Measurements from ENCODE around the gene RPAP3.
"Not testable (repeated sequence)": the region's sequence is repeated elsewhere in the genome, so short reads cannot be mapped to it uniquely, and the experiment has no call there.

DNA sequence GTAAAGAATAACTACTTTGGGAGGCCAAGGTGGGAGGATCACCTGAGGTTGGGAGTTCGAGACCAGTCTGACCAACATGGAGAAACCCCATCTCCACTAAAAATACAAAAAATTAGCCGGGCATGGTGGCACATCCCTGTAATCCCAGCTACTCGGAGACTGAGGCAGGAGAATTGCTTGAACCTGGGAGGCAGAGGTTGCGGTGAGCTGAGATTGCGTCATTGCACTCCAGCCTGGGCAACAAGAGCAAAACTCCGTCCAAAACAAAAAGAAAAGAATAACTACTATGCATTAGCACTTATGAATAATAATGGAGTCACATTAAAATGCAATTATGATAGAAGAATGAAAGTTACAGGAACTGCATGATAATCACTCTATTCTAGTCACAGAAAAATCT lies 37.9 kb downstream of the RPAP3 start:
- TF ChIP-seq, protein P1, sequence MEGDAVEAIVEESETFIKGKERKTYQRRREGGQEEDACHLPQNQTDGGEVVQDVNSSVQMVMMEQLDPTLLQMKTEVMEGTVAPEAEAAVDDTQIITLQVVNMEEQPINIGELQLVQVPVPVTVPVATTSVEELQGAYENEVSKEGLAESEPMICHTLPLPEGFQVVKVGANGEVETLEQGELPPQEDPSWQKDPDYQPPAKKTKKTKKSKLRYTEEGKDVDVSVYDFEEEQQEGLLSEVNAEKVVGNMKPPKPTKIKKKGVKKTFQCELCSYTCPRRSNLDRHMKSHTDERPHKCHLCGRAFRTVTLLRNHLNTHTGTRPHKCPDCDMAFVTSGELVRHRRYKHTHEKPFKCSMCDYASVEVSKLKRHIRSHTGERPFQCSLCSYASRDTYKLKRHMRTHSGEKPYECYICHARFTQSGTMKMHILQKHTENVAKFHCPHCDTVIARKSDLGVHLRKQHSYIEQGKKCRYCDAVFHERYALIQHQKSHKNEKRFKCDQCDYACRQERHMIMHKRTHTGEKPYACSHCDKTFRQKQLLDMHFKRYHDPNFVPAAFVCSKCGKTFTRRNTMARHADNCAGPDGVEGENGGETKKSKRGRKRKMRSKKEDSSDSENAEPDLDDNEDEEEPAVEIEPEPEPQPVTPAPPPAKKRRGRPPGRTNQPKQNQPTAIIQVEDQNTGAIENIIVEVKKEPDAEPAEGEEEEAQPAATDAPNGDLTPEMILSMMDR (IDR thresholded peaks at IDR 0.05; ENCODE audit: borderline replicate concordance, extremely low read depth, low read length, poor library complexity, severe bottlenecking) = not testable (repeated sequence)
- not testable (repeated sequence) for TF ChIP-seq EZH2 (IDR thresholded peaks at IDR 0.05; ENCODE audit: borderline replicate concordance, low read depth, low read length, severe bottlenecking)
